GM10248 (cell line): ENCODE measurements around the gene ZDHHC14.
"Not testable (repeated sequence)": the region's sequence is repeated elsewhere in the genome, so short reads cannot be mapped to it uniquely, and the experiment has no call there.

ENCODE experiments used
- CTCF ChIA-PET: fragments of 300-600 bp; sonication (Branson Sonifier 250); formaldehyde crosslinking; extraction: SDS; loops from one replicate; lab custom pipeline; 2021; ENCODE audit warnings: antibody characterized with exemption; lab: Yijun Ruan, JAX
- POLR2A ChIA-PET: fragments of 350-650 bp; sonication (Branson Sonifier 250); formaldehyde crosslinking; extraction: SDS; loops from one replicate; lab custom pipeline; 2020; ENCODE audit warnings: antibody characterized with exemption; lab: Yijun Ruan, JAX
- DNase-seq: peaks from one replicate; pipeline ENCODE4 v3.0.0; 2012; ENCODE audit errors: extremely low spot score
- TF ChIP-seq, protein P1 (sequence below): IDR thresholded peaks from 2 replicates; pipeline ENCODE4 v1.5.1; 2012; ENCODE audit warnings: mild to moderate bottlenecking, low read depth; ENCODE audit errors: extremely low read depth, missing control alignments, control extremely low read depth

Gene ZDHHC14

DNA sequence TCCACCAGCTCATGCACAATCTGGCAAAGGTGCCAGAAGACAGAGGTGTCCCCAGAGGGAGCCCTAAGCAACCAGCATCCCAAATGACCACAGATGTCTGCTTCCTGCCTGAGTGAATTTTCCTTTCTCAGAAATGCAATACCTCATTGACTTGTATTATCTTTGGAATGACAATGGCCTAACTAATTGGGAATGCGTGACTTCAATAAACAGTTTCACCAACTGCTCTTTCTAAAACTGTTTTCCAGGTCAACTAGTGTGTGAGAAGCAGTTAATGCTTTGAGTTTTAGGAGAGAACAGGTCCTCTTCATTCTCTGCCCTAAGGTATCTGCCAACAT, 333.1 kb downstream of the ZDHHC14 start:
- no peak for DNase-seq
- POLR2A ChIA-PET: no interaction called here
- CTCF ChIA-PET: no interaction called here
- TF ChIP-seq, protein P1, sequence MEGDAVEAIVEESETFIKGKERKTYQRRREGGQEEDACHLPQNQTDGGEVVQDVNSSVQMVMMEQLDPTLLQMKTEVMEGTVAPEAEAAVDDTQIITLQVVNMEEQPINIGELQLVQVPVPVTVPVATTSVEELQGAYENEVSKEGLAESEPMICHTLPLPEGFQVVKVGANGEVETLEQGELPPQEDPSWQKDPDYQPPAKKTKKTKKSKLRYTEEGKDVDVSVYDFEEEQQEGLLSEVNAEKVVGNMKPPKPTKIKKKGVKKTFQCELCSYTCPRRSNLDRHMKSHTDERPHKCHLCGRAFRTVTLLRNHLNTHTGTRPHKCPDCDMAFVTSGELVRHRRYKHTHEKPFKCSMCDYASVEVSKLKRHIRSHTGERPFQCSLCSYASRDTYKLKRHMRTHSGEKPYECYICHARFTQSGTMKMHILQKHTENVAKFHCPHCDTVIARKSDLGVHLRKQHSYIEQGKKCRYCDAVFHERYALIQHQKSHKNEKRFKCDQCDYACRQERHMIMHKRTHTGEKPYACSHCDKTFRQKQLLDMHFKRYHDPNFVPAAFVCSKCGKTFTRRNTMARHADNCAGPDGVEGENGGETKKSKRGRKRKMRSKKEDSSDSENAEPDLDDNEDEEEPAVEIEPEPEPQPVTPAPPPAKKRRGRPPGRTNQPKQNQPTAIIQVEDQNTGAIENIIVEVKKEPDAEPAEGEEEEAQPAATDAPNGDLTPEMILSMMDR: no peak

DNA sequence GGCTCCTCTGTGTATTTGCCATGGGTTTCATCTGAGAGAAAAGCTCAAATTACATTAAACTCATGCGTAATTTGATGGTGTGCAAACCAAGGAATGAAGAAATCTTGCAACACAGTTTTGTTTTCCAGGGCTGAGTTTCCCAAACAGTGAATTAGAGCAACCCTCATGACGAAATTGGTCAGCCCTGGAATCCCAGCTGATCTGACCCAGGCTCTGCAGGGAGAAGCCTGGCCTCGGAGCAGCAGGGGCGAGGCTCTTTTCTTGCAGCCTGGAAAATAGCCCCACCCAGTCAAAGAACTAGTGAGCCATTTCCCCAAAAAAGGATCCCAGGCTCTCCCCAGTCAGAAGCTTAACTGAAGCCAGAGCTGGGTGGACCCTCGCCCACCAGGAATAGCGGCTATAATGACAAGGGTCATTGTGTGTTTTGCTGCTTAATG, 334.8 kb downstream of the ZDHHC14 start:
- TF ChIP-seq, protein P1: no peak
- POLR2A ChIA-PET: no interaction called here
- CTCF ChIA-PET: interaction anchor here (0.8 to 3.0 kb wide), 2 partner anchors 33 to 157 kb away, joined by 3 to 7 read pairs; no protein-coding TSS in a partner anchor
- no peak for DNase-seq

DNA sequence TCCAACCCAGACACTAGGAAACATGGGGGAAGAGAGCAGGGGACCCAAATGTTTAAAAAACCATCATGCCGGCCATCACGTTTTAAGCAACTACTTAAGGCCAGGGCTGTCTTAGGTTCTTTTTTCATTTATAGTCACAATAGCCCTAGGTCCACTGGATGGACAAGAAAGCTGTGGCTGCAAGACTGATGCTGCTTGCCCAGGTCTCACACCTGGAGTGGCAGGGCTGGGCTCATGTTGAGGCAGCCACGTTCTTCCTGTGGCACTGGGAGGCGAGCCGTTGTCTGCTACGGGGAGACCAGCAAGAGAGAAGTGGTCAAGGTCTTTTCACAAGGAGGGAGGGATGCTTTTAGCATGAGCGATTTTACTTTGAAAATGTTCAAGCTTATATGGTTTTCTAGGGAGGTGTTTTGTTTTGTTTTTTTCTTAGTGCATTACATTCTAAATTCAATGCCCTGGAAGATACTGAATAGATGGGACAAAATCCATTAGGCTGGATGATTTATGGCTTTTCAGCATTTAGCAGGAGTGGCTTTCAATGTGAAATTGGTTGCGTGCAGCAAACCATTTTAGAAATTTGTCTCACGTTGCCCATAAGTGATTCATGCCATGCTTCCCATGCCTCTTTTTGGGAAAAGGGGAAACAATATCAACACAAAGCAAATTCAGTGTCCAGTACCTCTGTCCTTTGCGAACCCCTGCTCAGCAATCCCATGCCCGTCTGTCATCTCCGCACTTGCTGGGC, 335.4 kb downstream of the ZDHHC14 start:
- no peak for DNase-seq
- TF ChIP-seq, protein P1: no peak
- POLR2A ChIA-PET: no interaction called here
- CTCF ChIA-PET: interaction anchor here (0.8 to 3.0 kb wide), 2 partner anchors 33 to 156 kb away, joined by 3 to 7 read pairs; no protein-coding TSS in a partner anchor

DNA sequence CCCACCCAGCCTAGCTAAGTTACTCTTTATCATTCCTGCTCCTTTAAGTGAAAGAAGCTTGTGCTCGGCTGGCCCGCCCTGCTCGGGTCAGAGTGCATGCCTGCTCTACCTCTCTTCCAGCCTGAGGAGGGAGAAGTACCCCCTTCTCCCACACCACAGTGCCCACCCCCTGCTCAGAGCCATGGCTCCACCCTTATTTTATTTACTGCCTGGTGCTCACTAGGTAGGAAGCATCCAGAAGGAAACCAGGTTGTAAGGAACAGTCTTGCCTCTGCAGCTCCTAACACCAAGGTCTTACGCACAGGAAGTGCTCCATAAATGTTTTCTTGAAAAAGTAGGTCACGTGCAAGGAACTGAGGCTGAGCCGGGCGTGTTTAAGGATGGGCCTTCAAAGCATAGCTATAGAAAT, 336.4 kb downstream of the ZDHHC14 start:
- no peak for DNase-seq
- CTCF ChIA-PET: interaction anchor here (3.0 kb wide), 1 partner anchor 155 kb away, joined by 7 read pairs; no protein-coding TSS in a partner anchor
- POLR2A ChIA-PET: no interaction called here
- TF ChIP-seq, protein P1: no peak

DNA sequence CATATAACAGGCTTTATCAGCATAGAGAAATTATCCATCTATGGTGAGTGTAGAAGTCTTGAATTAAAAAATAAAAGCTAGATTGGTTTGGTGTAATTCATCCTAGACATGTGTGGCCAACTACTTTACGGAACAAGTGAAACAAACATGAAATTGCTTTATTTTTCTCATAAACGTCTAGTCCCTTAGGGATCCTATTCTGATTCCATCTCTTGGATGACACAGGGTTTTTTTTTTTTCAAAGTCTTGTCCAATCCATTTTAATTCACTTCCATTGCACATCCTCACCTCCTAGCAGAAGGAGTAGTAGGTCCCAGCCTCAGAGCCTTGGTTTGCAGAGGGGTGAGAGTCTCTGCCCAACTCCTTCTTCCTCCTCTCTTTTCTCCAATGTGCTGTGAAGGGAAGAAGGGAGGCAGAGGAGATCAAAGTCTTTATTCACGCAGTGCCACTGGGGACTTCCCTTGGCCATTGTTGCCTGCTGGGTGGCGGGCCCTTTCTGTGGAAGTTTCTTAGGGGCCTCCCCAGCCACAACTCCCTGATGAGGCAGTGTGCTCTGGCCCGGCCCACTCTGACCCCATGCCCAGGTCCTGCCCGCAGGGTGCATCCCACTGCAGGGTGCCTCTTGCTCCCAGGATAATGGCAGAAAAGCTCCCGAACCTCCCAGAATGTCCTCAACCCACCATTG, 337.7 kb downstream of the ZDHHC14 start:
- DNase-seq: no peak
- CTCF ChIA-PET: interaction anchor here (1.1 kb wide), 1 partner anchor 42 kb away, joined by 3 read pairs; no protein-coding TSS in a partner anchor
- POLR2A ChIA-PET: no interaction called here
- TF ChIP-seq, protein P1: no peak

DNA sequence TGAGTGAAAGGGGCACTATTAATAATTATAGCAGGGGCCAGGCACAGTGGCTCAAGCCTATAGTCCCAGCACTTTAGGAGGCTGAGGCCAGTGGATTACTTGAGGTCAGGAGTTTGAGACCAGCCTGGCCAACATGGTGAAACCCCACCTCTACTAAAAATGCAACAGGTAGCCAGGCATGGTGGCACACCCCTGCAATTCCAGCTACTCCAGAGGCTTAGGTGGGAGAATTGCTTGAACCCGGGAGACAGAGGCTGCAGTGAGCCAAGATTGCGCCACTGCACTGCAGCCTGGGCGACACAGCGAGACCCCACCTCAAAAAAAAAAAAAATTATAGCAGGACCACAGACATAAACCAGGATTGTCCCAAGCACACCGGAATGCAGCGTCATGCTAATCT, 340.0 kb downstream of the ZDHHC14 start:
- POLR2A ChIA-PET, DNase-seq, CTCF ChIA-PET: not testable (repeated sequence)

DNA sequence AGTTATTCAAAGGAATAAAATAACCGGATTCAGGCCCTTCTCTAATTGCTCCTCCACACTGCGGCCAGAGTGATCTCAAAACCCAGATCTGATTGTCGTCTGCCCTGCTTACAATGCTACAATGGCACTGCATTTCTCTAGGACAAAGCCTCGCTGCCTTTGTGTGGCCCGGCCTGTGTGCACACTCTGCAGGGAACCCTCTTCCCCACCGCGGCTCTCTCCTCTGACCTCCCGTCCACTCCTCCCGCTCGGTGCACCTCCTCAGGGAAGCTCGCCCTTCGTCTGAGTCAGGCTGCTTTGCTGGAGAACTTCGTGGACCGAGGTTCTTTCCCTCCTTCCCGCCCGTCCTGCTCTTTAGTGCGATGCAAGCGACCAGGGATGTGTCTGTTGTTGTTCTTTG, 340.4 kb downstream of the ZDHHC14 start:
- ChIA-PET POLR2A (no interaction called here), CTCF (no interaction called here)
- no peak for DNase-seq
- TF ChIP-seq, protein P1: no peak
